ENCODE results near the gene DPP10.
"Not testable (repeated sequence)": the region's sequence is repeated elsewhere in the genome, so short reads cannot be mapped to it uniquely, and the experiment has no call there.

The DPP10 gene

DNA sequence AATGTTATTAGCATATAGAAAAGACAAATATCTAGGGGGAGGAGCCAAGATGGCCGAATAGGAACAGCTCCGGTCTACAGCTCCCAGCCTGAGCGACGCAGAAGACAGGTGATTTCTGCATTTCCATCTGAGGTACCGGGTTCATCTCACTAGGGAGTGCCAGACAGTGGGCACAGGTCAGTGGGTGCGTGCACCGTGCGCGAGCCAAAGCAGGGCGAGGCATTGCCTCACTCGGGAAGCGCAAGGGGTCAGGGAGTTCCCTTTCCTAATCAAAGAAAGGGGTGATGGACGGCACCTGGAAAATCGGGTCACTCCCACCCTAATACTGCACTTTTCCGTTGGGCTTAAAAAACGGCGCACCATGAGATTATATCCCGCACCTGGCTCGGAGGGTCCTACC lies 561.9 kb downstream of the DPP10 start:
- not testable (repeated sequence) for H4K12ac ChIP-seq (ENCODE audit: low read depth, low read length); H3K18ac ChIP-seq (ENCODE audit: low read length); H3K14ac ChIP-seq (ENCODE audit: low read length); H4K91ac ChIP-seq (ENCODE audit: low read depth, low read length); H2BK5ac ChIP-seq (ENCODE audit: low read depth, low read length, poor library complexity); H2BK120ac ChIP-seq (ENCODE audit: insufficient read depth, low read length, poor library complexity); H3K4me1 ChIP-seq (ENCODE audit: control insufficient read depth in 1 of 2, insufficient read depth in 2 of 2, low read length in 2 of 2); H2BK12ac ChIP-seq (ENCODE audit: low read length); H3K79me1 ChIP-seq (ENCODE audit: low read length); H3K79me2 ChIP-seq (ENCODE audit: control insufficient read depth, insufficient read depth, low read length, poor library complexity); H3K27ac ChIP-seq (ENCODE audit: low read depth, low read length); H2AFZ ChIP-seq (ENCODE audit: insufficient read depth, low read length, poor library complexity); H3K36me3 ChIP-seq (ENCODE audit: control insufficient read depth in 1 of 2, insufficient read depth in 2 of 2, low read length in 2 of 2); H3K4ac ChIP-seq (ENCODE audit: low read depth, low read length); H3K9me3 ChIP-seq (ENCODE audit: insufficient read depth, low read depth, low read length); H3K4me3 ChIP-seq (ENCODE audit: low read depth, low read length); H4K8ac ChIP-seq (ENCODE audit: low read depth, low read length); H3K23ac ChIP-seq (ENCODE audit: low read length); H3K4me2 ChIP-seq (ENCODE audit: low read length); H3K27me3 ChIP-seq (ENCODE audit: insufficient read depth, low read length); H3K9ac ChIP-seq (ENCODE audit: low read length); DNase-seq; H2AK5ac ChIP-seq (ENCODE audit: low read length)
- WGBS (ENCODE audit: extremely low coverage, insufficient coverage, insufficient read length) = no CpG with 5 or more reads among the region's 19 CpGs

DNA sequence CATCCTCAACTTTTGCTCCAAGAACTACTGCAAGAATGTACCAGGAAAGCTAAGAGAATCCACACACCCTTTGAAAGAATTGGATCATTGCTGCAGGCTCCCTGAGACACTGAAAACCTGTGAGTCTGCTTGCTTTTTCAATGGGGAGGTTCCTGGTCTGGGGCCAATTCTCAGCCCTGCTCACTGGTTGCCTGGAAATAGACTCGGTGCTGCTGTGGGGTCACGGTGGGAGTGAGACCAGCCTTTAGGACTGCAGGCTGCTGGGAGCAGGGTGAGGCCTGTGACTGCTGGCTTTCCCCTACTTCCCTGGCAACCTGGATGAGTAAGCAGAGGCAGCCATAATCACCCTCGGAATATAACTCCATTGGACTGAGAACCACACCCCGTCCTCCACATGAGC lies 569.3 kb downstream of the DPP10 start:
- Histone ChIP-seq H2BK120ac (ENCODE audit: insufficient read depth, low read length, poor library complexity) (no peak overlapping the region), H3K36me3 (ENCODE audit: control insufficient read depth in 1 of 2, insufficient read depth in 2 of 2, low read length in 2 of 2) (no peaks in the 10 kb centered on the region), H2AK5ac (ENCODE audit: low read length) (no peak overlapping the region), H2AFZ (ENCODE audit: insufficient read depth, low read length, poor library complexity) (no peak overlapping the region), H4K91ac (ENCODE audit: low read depth, low read length) (no peak overlapping the region), H3K27me3 (ENCODE audit: insufficient read depth, low read length) (no peaks in the 10 kb centered on the region), H4K8ac (ENCODE audit: low read depth, low read length) (no peak overlapping the region), H3K79me1 (ENCODE audit: low read length) (no peaks in the 10 kb centered on the region), H3K9me3 (ENCODE audit: insufficient read depth, low read depth, low read length) (no peaks in the 10 kb centered on the region), H3K4ac (ENCODE audit: low read depth, low read length) (no peak overlapping the region), H3K27ac (ENCODE audit: low read depth, low read length) (no peak overlapping the region), H3K23ac (ENCODE audit: low read length) (no peak overlapping the region), H2BK5ac (ENCODE audit: low read depth, low read length, poor library complexity) (no peak overlapping the region), H3K18ac (ENCODE audit: low read length) (no peak overlapping the region), H2BK12ac (ENCODE audit: low read length) (no peak overlapping the region), H4K12ac (ENCODE audit: low read depth, low read length) (no peak overlapping the region), H3K79me2 (ENCODE audit: control insufficient read depth, insufficient read depth, low read length, poor library complexity) (no peaks in the 10 kb centered on the region), H3K14ac (ENCODE audit: low read length) (no peak overlapping the region), H3K4me2 (ENCODE audit: low read length) (no peak overlapping the region), H3K4me1 (ENCODE audit: control insufficient read depth in 1 of 2, insufficient read depth in 2 of 2, low read length in 2 of 2) (no peaks in the 10 kb centered on the region), H3K9ac (ENCODE audit: low read length) (no peak overlapping the region), H3K4me3 (ENCODE audit: low read depth, low read length) (no peak overlapping the region)
- DNase-seq = no peak
- WGBS (ENCODE audit: extremely low coverage, insufficient coverage, insufficient read length) = no CpG with 5 or more reads among the region's 4 CpGs

DNA sequence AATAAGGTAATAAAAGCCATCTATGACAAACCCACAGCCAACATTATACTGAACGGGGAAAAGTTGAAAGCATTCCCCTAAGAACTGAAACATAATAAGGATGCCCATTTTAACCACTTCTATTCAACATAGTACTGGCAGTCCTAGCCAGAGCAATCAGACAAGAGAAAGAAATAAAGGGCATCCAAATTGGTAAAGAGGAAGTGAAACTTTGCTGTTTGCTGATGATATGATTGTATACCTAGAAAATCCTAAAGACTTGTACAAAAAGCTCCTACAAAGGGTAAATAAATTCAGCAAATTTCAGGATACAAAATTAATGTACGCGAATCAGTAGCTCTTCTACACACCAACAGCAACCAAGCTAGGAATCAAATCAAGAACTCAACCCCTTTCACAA lies 579.6 kb downstream of the DPP10 start:
- not testable (repeated sequence) for H3K27ac ChIP-seq (ENCODE audit: low read depth, low read length); H3K27me3 ChIP-seq (ENCODE audit: insufficient read depth, low read length); H3K4ac ChIP-seq (ENCODE audit: low read depth, low read length); H4K8ac ChIP-seq (ENCODE audit: low read depth, low read length); H4K12ac ChIP-seq (ENCODE audit: low read depth, low read length); H3K79me1 ChIP-seq (ENCODE audit: low read length); H3K9me3 ChIP-seq (ENCODE audit: insufficient read depth, low read depth, low read length); H3K23ac ChIP-seq (ENCODE audit: low read length); DNase-seq; H3K79me2 ChIP-seq (ENCODE audit: control insufficient read depth, insufficient read depth, low read length, poor library complexity); H3K14ac ChIP-seq (ENCODE audit: low read length); H2AK5ac ChIP-seq (ENCODE audit: low read length); H2BK12ac ChIP-seq (ENCODE audit: low read length); H2BK5ac ChIP-seq (ENCODE audit: low read depth, low read length, poor library complexity); H3K4me1 ChIP-seq (ENCODE audit: control insufficient read depth in 1 of 2, insufficient read depth in 2 of 2, low read length in 2 of 2); H3K36me3 ChIP-seq (ENCODE audit: control insufficient read depth in 1 of 2, insufficient read depth in 2 of 2, low read length in 2 of 2); H3K9ac ChIP-seq (ENCODE audit: low read length); H3K18ac ChIP-seq (ENCODE audit: low read length); H3K4me2 ChIP-seq (ENCODE audit: low read length); H2BK120ac ChIP-seq (ENCODE audit: insufficient read depth, low read length, poor library complexity); H3K4me3 ChIP-seq (ENCODE audit: low read depth, low read length); H2AFZ ChIP-seq (ENCODE audit: insufficient read depth, low read length, poor library complexity); H4K91ac ChIP-seq (ENCODE audit: low read depth, low read length)
- no CpG with 5 or more reads among the region's 3 CpGs for WGBS (ENCODE audit: extremely low coverage, insufficient coverage, insufficient read length)

DNA sequence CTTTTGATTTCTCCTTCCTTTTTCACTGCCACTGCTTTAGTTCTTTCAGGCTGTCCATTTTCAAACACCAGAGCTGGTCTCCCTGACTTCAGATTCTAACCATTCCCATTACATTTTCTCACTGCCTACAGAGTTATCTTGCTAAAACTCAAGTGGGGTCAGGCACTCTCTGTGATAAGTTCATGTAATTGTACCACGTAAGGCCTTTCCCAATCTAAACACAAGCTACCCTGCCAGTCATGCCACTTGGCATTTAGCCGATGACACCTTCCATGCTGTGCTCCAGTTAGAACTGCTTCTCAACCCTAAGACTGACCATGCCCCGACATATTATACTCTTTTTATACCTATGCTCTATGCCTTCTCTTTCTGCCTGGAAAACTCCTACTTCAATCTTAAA lies 592.4 kb downstream of the DPP10 start:
- H3K27me3 ChIP-seq (ENCODE audit: insufficient read depth, low read length) = no peaks in the 10 kb centered on the region

More for the DNA sequence above, 592.4 kb downstream of the DPP10 start:
- H3K79me1 ChIP-seq (ENCODE audit: low read length) = no peaks in the 10 kb centered on the region
- no peak overlapping the region for H2BK120ac ChIP-seq (ENCODE audit: insufficient read depth, low read length, poor library complexity)
- H4K91ac ChIP-seq (ENCODE audit: low read depth, low read length) = no peak overlapping the region
- no peak overlapping the region for H3K14ac ChIP-seq (ENCODE audit: low read length)
- DNase-seq = no peak
- H2BK12ac ChIP-seq (ENCODE audit: low read length) = no peak overlapping the region
- no peak overlapping the region for H3K4me2 ChIP-seq (ENCODE audit: low read length)
- H3K4me1 ChIP-seq (ENCODE audit: control insufficient read depth in 1 of 2, insufficient read depth in 2 of 2, low read length in 2 of 2) = no peaks in the 10 kb centered on the region
- no peaks in the 10 kb centered on the region for H3K36me3 ChIP-seq (ENCODE audit: control insufficient read depth in 1 of 2, insufficient read depth in 2 of 2, low read length in 2 of 2)
- H2AFZ ChIP-seq (ENCODE audit: insufficient read depth, low read length, poor library complexity) = no peak overlapping the region
- H4K12ac ChIP-seq (ENCODE audit: low read depth, low read length) = no peak overlapping the region
- H3K4me3 ChIP-seq (ENCODE audit: low read depth, low read length) = no peak overlapping the region
- H2BK5ac ChIP-seq (ENCODE audit: low read depth, low read length, poor library complexity) = no peak overlapping the region
- H3K27ac ChIP-seq (ENCODE audit: low read depth, low read length) = no peak overlapping the region
- no peaks in the 10 kb centered on the region for H3K9me3 ChIP-seq (ENCODE audit: insufficient read depth, low read depth, low read length)
- H3K18ac ChIP-seq (ENCODE audit: low read length) = no peak overlapping the region
- H3K23ac ChIP-seq (ENCODE audit: low read length) = no peak overlapping the region
- H3K9ac ChIP-seq (ENCODE audit: low read length) = no peak overlapping the region
- H3K4ac ChIP-seq (ENCODE audit: low read depth, low read length) = no peak overlapping the region
- H2AK5ac ChIP-seq (ENCODE audit: low read length) = no peak overlapping the region
- no CpG with 5 or more reads among the region's 3 CpGs for WGBS (ENCODE audit: extremely low coverage, insufficient coverage, insufficient read length)
- H3K79me2 ChIP-seq (ENCODE audit: control insufficient read depth, insufficient read depth, low read length, poor library complexity) = no peaks in the 10 kb centered on the region
- no peak overlapping the region for H4K8ac ChIP-seq (ENCODE audit: low read depth, low read length)
